Gastroesophageal sphincter (tissue), 3 donors: Measurements from ENCODE around the gene RGS9.

Source experiments
- EP300 ChIP-seq: sonication (generic); formaldehyde crosslinking; IDR thresholded peaks from one replicate; pipeline ENCODE4 v1.6.1; 2017; ENCODE audit warnings: antibody characterized with exemption, mild to moderate bottlenecking
- POLR2A ChIP-seq, 2 donors: fragments of 450-650 bp; IDR thresholded peaks; one replicate each; pipeline ENCODE4 v1.6.1; 2017; ENCODE audit warnings: antibody characterized with exemption in 2 of 2, mild to moderate bottlenecking in 2 of 2, moderate library complexity in 1 of 2
- TF ChIP-seq, protein P1 (sequence below), 4 experiments: fragments of 200-600 bp in 2 of 4; fragments of 450-650 bp in 2 of 4; sonication (generic) in 1 of 4; IDR thresholded peaks; one replicate each; pipeline ENCODE4 v1.5.1; 2017 to 2019; ENCODE audit warnings: antibody characterized with exemption in 4 of 4, mild to moderate bottlenecking in 2 of 4, moderate library complexity in 2 of 4

DNA sequence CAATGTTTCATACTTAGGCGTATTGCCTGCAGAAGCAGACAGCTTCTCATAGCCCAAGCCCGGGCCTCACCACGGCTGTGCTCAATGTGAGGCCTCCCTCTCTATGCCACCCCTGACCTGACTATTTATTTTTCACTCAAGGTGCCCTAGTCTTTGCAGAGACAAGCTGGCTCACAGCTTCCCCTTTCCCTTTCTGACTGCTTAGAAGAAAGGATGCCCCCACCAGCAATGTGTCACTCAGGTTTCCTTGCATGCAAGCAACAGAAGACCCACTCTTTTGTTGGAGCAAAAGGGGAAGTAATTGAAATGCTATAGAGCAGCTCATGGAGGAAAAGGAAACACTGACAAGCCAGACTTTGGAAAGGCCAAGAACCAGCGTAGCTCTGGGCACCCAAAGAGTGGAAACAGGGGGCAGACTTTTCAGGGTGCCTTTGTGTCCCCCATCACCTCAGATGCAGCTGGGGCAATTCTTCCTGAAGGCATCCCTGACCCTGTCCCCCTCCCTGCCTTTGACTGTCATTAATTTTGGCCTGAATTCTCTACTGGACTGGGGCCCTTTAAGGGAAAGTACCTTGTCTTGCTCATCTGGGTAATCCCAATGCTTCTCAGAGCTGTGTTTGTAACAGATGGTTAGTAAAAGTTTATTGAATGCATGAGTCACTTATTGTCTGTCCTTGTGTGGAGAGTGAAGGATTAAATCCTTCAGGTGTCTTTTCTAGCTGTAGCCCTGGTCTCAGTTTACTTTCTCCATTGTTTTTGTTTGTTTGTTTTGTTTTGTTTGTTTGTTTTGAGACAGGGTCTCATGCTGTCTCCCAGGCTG is 17.8 kb downstream of the RGS9 start:
- TF ChIP-seq POLR2A (IDR thresholded peaks at IDR 0.05) (no peak), EP300 (no peak)
- TF ChIP-seq, protein P1, sequence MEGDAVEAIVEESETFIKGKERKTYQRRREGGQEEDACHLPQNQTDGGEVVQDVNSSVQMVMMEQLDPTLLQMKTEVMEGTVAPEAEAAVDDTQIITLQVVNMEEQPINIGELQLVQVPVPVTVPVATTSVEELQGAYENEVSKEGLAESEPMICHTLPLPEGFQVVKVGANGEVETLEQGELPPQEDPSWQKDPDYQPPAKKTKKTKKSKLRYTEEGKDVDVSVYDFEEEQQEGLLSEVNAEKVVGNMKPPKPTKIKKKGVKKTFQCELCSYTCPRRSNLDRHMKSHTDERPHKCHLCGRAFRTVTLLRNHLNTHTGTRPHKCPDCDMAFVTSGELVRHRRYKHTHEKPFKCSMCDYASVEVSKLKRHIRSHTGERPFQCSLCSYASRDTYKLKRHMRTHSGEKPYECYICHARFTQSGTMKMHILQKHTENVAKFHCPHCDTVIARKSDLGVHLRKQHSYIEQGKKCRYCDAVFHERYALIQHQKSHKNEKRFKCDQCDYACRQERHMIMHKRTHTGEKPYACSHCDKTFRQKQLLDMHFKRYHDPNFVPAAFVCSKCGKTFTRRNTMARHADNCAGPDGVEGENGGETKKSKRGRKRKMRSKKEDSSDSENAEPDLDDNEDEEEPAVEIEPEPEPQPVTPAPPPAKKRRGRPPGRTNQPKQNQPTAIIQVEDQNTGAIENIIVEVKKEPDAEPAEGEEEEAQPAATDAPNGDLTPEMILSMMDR (IDR thresholded peaks at IDR 0.05): no peak
